Measurements from ENCODE around the gene SKP1. TPM values are rescaled to one million over a fixed set of nuclear protein-coding genes. Genes with fewer than 3 reads are reported as not detected.

SKP1 gene
- total RNA-seq, 1 experiment from 2014 or later: 245 TPM

- H3K9ac ChIP-seq (ENCODE audit: low read length): no peak overlapping the region
- no peaks in the 10 kb centered on the region for H3K9me2 ChIP-seq (ENCODE audit: insufficient read depth)
- CTCF ChIA-PET: no interaction called here
- no TSS peak for BruUV-seq (replicated peaks)
- POLR2A ChIA-PET: interaction anchor here (1.2 kb wide), 1 partner anchor 13 kb away, joined by 3 read pairs; no protein-coding TSS in a partner anchor
- 0 out of 2 replicates have a peak, but pooled peaks cover 5% of the 10 kb centered on the region for H3K79me2 ChIP-seq (ENCODE audit: insufficient read depth, low read length)
- no peaks in the 10 kb centered on the region for H4K20me1 ChIP-seq (ENCODE audit: insufficient read depth)
- no peak for ATAC-seq
- no peaks in the 10 kb centered on the region for H3K9me3 ChIP-seq (ENCODE audit: control insufficient read depth in 1 of 2, insufficient read depth in 1 of 2, low read depth in 1 of 2, low read length in 2 of 2)
- H3K27ac ChIP-seq (ENCODE audit: low read depth, low read length): no peak overlapping the region
- DNase-seq (ENCODE audit: low read depth, low spot score): no peak
- no peaks in the 10 kb centered on the region for H3K27me3 ChIP-seq (ENCODE audit: insufficient read depth, low read length)
- H2AFZ ChIP-seq (ENCODE audit: low read depth, low read length, poor library complexity, severe bottlenecking): no peak overlapping the region
- H3K4me2 ChIP-seq (ENCODE audit: low read length): no peak overlapping the region
- H3K36me3 ChIP-seq (ENCODE audit: control insufficient read depth in 1 of 2, insufficient read depth in 2 of 2, low read length in 2 of 2): no peaks in the 10 kb centered on the region
- RAD21 ChIA-PET (ENCODE audit: low non-redundant PET in 1 of 2, low total read pairs in 2 of 2, uncharacterized antibody in 2 of 2, unreplicated experiment in 2 of 2): no interaction called here
- H3K4me3 ChIP-seq (replicated peaks in 1 of 2; ENCODE audit: low read depth in 1 of 2, low read length in 2 of 2): no peak overlapping the region
- H3K4me1 ChIP-seq (ENCODE audit: control insufficient read depth in 1 of 2, insufficient read depth in 2 of 2, low read length in 2 of 2): peaks cover 22 to 37% of the 10 kb centered on the region in 2 experiments
- intact Hi-C loops (cut with micrococcal nuclease): no loop called here
- no peak for TF ChIP-seq ATF3 (IDR thresholded peaks at IDR 0.05)
- no peak for TF ChIP-seq REST (IDR thresholded peaks at IDR 0.05; ENCODE audit: low read depth)
- no peak for TF ChIP-seq SP1 (IDR thresholded peaks at IDR 0.05; ENCODE audit: low read depth)
- TF ChIP-seq EZH2phosphoT487 (IDR thresholded peaks at IDR 0.05; ENCODE audit: borderline replicate concordance): no peak
- no peak for TF ChIP-seq SRF (IDR thresholded peaks at IDR 0.05; ENCODE audit: low read depth)
- no peak for TF ChIP-seq POLR2AphosphoS5 (IDR thresholded peaks at IDR 0.05; ENCODE audit: low read depth, low read length)
- TF ChIP-seq POLR2A (IDR thresholded peaks at IDR 0.05; ENCODE audit: borderline replicate concordance, extremely low read depth, insufficient read depth, insufficient read length): no peak
- TF ChIP-seq YY1 (IDR thresholded peaks at IDR 0.05; ENCODE audit: extremely low read depth, insufficient replicate concordance, low read depth, low read length): no peak
- no peak for TF ChIP-seq EGR1 (IDR thresholded peaks at IDR 0.05; ENCODE audit: low read depth)
- TF ChIP-seq CBX3 (IDR thresholded peaks at IDR 0.05; ENCODE audit: low read depth): no peak
- TF ChIP-seq ZFX (IDR thresholded peaks at IDR 0.05): no peak
- no peak for TF ChIP-seq CTCF (IDR thresholded peaks at IDR 0.05 in 2 of 3, conservative IDR thresholded peaks at IDR 0.05 in 1 of 3; ENCODE audit: borderline replicate concordance in 1 of 3, insufficient read depth in 1 of 3, low read depth in 2 of 3, low read length in 2 of 3)
- no peak for TF ChIP-seq MAX (IDR thresholded peaks at IDR 0.05)
- TF ChIP-seq FOSL1 (IDR thresholded peaks at IDR 0.05; ENCODE audit: low read depth): no peak
- no peak for TF ChIP-seq EZH2 (IDR thresholded peaks at IDR 0.05)
- no peak for TF ChIP-seq SIN3A (IDR thresholded peaks at IDR 0.05; ENCODE audit: low read depth)
- TF ChIP-seq TCF7L2 (IDR thresholded peaks at IDR 0.05; ENCODE audit: borderline replicate concordance, extremely low read depth, insufficient read depth, insufficient read length): no peak
- TF ChIP-seq ZNF274 (IDR thresholded peaks at IDR 0.05; ENCODE audit: low read depth, low read length): no peak
Observed at GRCh38 chr5:134123360-134123759, 53.4 kb downstream of the SKP1 start.
